T47D (cell line): ENCODE data around the gene POLR3E.
"Not testable (repeated sequence)": the region's sequence is repeated elsewhere in the genome, so short reads cannot be mapped to it uniquely, and the experiment has no call there.

Experiments used
- DNase-seq, 2 experiments: peaks; one replicate each; pipeline versions ENCODE4 v3.0.0 to v3.0.0-alpha.2; 2011 to 2012; ENCODE audit warnings: low read depth in 1 of 2, low spot score in 1 of 2
- JUND ChIP-seq: IDR thresholded peaks from 2 replicates; pipeline ENCODE4 v1.6.1; 2012; ENCODE audit warnings: low read depth
- in situ Hi-C: cut with HindIII; loops from 2 replicates; pipeline ENCODE4 v1.10.0; 2016; ENCODE audit warnings: low sequenced_read_pairs, low pct_unique_long_range_greater_than_20kb

POLR3E gene

GRCh38 chr16:22296225-22297113, 740 bp upstream of the POLR3E start:
- DNase-seq: no peak
- TF ChIP-seq JUND: no peak
- in situ Hi-C loops: no loop called here

- TF ChIP-seq JUND: no peak
- peak; percentile 40 to 91 for DNase-seq
- in situ Hi-C loops: no loop called here
Observed at GRCh38 chr16:22297871-22298733, 893 bp downstream of the POLR3E start.

- no peak for TF ChIP-seq JUND
- in situ Hi-C loops: no loop called here
- no peak for DNase-seq
Observed at GRCh38 chr16:22299036-22299435, 1.8 kb downstream of the POLR3E start.

GRCh38 chr16:22300427-22301071, 3.3 kb downstream of the POLR3E start:
- TF ChIP-seq JUND: no peak
- peak; percentile 65 to 73 for DNase-seq
- in situ Hi-C loops: no loop called here

- DNase-seq, in situ Hi-C loops: not testable (repeated sequence)
Observed at GRCh38 chr16:22301423-22301822, 4.2 kb downstream of the POLR3E start.

GRCh38 chr16:22302776-22303363, 5.7 kb downstream of the POLR3E start:
- in situ Hi-C loops: no loop called here
- TF ChIP-seq JUND: no peak
- DNase-seq: no peak

GRCh38 chr16:22304411-22304810, 7.2 kb downstream of the POLR3E start:
- in situ Hi-C loops: no loop called here
- DNase-seq: no peak
- TF ChIP-seq JUND: no peak

- DNase-seq: no peak
- TF ChIP-seq JUND: no peak
- in situ Hi-C loops: no loop called here
Observed at GRCh38 chr16:22306788-22307187, 9.6 kb downstream of the POLR3E start.

- no peak for DNase-seq
- in situ Hi-C loops: no loop called here
- TF ChIP-seq JUND: no peak
Observed at GRCh38 chr16:22307838-22308237, 10.6 kb downstream of the POLR3E start.

GRCh38 chr16:22308824-22309520, 11.8 kb downstream of the POLR3E start:
- no peak for TF ChIP-seq JUND
- in situ Hi-C loops: no loop called here
- DNase-seq: no peak

GRCh38 chr16:22311520-22311919, 14.3 kb downstream of the POLR3E start:
- in situ Hi-C loops: no loop called here
- TF ChIP-seq JUND: no peak
- no peak for DNase-seq
